Smooth muscle cell of the brain vasculature (primary cell): ENCODE measurements around the gene NDUFA3.

Experiments used
- DNase-seq: peaks from one replicate; pipeline ENCODE4 v3.0.0-alpha.2; 2012; ENCODE audit warnings: low read depth, low spot score

Gene NDUFA3

DNA sequence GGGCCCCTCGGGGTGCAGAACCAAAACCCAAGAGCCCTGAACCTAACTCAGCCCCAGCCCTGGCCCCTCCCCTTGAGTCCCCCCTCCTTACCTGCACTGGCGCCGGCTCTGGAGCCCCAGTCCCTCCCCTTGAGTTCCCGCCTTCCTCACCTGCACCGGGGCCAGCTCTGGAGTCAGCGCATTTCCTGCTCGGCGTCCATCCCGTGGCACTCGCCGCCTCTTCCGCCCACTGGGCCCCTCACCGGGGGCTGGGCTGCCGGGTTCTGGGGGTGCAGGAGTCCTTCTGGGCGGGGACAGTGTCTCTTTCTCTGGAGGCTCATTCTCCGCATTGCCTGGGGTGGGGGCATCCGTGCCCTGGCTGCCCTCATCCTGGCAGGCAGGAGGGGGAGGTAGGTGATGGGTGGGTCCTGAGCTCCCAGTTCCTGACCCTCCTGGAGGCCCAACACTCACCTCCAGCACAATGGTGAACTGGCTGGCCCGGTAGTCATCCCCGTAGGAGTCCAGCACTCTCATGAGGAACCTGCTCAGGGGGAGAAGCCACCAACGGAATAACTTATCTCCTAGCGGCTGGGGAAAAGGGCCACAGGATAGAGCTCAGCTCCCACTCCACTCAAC lies 5.3 kb downstream of the NDUFA3 start:
- DNase-seq, result no peak

DNA sequence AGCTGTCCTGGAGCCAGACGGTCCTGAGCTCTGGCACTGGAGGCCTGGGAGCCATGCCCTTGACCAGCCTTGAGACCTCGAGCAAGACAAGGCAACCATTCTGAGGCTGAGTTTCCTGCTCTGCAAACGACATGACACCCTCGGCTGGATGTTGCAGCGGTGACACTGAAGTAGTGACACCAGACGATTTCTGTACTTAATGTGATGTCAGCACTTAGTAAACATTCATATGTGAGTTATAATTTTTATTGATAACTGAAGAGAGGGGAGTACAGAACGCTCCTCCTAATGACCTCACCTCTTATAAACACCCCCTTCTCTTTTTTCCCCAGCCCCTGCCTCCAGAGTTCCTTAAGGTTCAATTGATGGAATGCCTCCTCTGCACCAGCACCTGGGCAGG lies 5.8 kb downstream of the NDUFA3 start:
- no peak for DNase-seq

DNA sequence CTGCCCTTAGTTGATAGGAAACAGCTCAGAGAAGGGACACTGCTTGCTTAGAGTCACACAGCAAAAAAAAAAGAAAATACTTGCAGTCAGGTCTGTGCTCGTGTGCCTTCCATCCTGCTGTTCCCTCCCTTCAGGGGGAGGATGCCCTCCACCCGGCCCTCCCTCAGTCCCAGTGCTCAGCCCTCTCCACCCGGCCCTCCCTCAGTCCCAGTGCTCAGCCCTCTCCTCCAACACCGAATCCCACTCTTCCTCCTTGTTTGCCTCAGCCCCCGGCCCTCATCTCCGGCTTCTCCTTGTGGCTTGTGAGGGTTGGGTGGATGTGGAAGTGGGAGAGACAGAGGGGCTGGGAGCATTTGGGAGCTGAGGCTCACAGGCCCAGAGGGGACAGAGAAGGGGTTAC lies 7.0 kb downstream of the NDUFA3 start:
- DNase-seq, result no peak

DNA sequence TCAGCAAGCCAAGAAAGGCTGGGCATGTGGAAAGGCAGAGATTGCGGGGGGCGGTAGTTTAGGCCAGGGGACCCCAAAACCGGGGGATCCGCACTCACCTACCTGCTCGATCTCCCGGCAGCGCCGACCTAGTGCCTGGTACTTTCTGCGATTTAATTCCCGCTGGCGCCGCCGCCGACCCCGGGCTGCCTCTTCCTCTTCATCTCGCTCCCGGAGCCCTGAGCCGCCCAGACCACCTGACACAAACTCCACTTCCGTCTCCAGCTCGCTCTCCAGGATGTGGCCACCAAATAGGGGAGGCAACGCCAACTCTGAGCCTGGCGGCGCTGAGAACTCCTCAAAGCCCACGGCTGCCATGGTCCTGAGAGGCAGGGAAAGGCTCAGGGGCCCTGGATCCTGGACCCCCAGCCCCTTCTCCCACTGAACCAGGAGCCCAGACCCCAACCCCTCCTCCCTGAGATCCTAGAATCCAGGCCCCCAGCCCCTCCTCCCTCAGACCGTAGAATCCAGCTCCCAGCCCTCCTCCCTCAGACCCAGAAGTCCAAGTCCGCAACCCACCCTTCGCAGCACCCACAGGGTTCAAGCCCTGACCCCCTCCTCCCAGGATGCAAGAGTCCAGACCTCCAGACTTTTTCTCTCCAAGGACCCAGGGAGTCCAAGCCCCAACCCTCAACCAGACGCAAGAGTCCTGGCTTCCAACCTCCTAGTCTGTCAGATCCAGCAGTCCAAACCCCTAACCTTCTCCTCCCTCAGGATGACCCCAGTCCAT lies 11.9 kb downstream of the NDUFA3 start:
- DNase-seq, result no peak

DNA sequence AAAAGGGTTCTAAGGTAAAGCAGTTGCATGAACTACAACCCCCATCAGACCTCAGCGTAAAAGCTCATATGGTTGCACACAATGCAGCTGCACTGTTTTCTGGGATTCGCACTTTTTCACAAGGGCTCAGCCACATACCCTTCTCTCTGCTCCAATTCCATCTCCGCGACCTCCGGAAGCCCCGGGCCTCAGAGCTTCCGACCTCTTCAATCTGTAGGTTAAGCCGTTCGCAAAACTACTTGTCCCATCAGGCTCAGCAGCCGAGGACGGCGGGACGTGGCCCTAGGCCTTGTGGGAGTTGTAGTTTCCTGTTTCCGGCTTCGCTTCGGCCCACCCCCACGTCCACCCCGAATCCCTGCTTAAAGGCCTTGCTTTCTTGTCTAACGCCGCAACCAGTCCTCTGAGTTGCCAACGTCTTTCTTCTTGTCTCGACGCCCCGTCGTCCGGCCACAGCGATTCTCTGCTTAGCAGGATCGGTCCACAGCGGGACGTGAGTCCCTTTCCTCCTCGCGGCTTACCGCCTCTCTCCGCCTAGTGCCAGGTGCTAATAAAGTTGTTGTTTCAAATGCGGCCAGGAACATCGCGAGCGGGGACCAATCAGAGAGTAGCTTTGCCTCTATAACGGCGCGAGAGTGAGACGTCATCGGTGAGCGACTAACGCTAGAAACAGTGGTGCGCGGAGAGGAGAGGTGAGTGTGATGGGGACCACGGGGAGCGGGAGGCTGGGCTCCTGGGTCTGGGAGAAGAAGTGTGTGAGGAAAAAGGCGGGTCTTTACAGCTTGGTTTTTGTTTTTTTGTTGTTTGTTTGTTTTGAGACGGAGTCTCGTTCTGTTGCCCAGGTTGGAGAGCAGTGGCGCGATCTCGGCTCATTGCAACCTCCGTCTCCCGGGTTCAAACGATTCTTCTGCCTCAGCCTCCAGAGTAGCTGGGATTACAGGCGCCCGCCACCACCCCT lies 12.7 kb downstream of the NDUFA3 start, which contains the start of the genes PRPF31 and TFPT:
PRPF31 (plus strand) TSS at position 646 of the 955 bp plus-strand sequence. CDS start 2,525 bp downstream, outside the sequence.
TFPT (minus strand) TSS at position 549 of the 955 bp plus-strand sequence; CDS start at position 161, 388 bp downstream.
- DNase-seq, result peak; percentile 97

DNA sequence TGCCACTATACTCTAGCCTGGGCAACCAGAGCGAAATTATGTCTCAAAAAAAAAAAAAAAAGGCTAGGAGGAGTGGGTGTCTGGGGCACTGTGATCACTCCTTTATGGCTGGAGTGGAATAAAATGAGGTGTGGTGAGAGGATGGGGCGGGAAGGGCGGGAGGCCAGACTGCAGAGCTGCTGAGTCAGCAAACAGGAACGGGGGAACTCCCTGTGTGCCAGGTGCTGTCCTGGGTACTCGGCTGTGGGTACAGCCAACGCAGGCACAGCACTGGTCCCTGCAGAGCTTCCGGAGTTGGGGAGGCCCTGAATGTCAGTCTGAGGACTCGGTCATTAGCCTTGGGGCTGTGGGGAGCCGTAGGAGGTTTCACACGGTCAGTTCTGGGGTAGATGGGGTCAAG lies 18.6 kb downstream of the NDUFA3 start:
- DNase-seq, result no peak

DNA sequence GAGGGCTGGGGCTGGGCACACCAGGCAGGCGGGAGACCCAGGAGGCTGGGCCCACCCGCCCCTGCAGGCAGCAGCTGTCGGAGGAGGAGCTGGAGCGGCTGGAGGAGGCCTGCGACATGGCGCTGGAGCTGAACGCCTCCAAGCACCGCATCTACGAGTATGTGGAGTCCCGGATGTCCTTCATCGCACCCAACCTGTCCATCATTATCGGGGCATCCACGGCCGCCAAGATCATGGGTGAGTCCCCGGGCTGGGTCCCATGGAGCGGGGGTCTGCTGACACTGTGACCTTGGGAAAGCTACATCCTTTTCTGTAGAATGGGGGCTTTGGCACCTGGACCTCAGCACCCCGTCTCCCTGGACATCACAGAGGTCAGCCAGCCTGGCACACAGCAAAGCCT lies 21.0 kb downstream of the NDUFA3 start:
- DNase-seq, result no peak

DNA sequence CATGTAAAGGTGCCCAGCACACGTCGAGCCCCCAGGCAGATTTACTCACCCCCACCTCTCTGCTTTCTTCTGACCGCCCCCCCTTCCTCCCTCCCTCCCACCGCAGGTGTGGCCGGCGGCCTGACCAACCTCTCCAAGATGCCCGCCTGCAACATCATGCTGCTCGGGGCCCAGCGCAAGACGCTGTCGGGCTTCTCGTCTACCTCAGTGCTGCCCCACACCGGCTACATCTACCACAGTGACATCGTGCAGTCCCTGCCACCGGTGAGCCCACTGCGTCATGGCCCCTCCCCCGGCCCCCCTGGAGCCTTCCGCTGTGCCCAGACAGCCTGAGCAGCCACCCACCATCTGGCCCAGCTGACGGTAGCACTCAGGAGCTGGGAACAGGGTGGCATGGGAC lies 21.7 kb downstream of the NDUFA3 start:
- no peak for DNase-seq

DNA sequence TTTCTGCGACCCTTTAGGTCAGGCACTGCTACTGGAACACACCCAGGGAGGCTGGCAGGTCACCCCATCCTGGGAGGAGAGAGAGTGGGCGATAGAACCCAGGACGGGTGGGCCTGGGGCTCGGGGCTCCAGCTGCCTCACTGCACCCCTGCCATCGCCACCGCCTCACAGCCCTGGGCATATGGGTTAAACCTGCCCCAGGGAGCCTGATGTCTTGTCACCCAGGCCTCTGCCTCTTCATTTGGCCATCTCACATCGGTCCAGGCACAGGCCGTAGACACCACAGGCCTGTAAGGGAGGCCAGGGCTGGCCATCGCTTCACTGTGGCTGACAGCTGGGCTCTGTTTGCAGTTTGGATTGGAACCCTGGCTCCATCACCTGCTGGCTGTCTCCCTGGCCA lies 23.1 kb downstream of the NDUFA3 start:
- DNase-seq, result no peak

DNA sequence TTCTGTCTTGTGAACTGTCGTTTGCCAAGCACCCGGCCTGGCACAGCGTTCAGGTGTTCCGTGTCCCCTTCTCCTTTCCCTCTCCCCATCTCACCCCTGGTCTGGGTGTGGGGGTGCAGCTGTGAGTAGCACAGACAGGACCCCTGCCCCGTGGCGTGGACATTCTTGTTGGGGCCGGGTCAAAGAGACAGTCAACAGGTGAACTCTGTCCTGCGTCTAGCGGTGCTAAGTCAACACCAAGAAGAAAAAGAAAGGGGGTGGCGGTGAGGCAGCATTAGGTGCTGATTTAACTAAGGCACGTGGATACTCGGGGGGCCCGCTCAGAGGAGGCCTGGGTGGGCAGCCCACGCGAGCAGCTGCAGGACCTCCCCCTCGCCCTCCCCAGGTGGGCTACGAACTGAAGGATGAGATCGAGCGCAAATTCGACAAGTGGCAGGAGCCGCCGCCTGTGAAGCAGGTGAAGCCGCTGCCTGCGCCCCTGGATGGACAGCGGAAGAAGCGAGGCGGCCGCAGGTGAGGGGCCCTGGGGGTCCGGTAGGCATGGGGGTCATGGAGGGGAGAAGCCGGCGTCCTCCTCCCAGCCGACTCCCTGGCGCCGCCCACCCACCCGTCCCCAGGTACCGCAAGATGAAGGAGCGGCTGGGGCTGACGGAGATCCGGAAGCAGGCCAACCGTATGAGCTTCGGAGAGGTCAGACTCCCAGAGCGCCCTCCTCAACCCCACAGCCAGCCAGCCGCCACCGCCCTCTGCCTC lies 25.2 kb downstream of the NDUFA3 start:
- no peak for DNase-seq

DNA sequence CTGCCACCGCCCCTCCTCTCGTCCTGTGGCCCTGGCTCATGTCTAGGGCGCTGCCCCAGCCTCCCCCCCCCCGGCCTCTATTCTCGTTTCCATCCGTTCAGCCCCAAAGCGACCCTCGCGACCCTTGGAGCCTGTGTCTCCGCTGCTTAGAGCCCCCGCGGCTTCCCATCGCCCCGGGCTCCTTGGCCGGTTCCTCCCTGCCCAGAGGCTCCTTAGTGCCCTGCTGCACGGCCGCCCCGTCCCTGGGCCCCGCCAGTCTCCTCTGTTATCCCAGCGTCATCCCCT lies 25.7 kb downstream of the NDUFA3 start:
- no peak for DNase-seq

DNA sequence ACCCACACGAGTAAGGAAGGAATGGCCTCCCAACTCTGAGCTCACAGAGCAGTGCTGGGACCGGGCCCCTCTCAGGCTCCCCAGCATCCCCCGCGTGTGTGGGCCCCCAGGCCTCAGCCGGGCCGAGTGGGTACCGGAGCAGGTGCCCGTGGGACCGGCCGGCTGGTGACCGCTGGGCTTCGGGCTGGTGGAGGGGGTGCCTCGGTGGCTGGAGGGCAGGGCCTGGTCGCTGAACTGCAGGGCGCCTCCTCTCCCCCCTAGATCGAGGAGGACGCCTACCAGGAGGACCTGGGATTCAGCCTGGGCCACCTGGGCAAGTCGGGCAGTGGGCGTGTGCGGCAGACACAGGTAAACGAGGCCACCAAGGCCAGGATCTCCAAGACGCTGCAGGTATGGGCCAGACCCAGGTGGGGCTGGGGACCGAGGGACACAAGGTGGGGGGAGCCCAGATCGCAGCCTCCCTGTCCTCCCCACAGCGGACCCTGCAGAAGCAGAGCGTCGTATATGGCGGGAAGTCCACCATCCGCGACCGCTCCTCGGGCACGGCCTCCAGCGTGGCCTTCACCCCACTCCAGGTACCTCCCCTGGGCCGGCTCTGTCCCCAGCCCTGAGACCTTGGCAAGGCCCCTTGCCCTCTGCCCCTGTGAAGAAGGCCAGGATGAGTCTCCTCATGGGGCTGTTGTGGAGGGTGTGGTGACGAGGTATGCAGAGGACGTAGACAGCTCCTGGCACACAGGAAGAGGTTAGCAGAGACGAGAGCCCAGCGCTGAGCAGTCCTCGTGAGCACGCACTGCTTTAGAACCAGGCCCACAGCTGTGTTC lies 26.4 kb downstream of the NDUFA3 start:
- no peak for DNase-seq

DNA sequence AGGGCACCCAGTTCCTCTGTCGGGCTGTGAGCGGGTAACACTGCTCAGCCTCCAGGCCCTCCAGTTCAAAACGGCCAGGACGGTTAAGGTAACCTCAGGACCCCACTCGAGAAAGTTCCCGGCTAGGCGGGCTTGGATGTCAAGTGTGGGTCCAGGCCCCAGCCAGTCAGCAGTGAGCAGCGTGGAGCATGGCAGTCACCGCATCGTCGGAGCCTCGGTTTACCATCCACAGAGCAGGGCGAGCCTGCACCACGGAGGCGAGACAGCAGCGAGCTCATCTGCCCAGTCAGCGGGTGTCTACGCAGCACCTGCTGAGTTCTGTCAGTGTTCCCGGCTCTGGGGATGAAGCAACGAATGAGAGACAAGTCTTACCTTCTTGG lies 27.0 kb downstream of the NDUFA3 start:
- no peak for DNase-seq

DNA sequence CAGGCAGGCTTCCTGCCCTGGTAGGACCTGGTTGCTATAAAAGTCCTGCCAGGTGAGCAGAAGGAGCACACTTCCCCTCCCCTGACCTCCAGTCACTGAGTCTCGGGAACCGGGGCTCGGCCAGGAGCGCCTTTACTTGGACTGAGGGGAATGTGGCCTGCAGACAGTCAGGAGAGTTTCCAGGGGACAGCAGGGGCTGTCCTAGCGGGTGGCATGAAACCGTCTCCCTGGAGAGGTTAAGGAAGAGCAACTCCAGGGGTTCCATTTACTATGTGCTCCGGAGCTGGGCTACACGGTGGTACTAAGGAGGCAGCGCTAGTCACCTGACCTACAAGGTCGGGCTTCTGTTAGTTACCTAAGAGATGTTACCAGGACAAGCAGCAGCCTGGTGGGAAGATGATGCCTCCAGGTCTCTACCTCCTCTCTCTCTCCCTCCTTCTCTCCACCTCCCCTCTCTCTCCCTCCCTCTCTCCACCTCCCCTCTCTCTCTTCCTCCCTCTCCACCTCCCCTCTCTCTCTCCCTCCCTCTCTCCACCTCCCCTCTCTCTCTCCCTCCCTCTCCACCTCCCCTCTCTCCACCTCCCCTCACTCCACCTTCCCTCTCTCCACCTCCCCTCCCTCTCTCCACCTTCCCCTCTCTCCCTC lies 30.8 kb downstream of the NDUFA3 start:
- DNase-seq, result no peak

DNA sequence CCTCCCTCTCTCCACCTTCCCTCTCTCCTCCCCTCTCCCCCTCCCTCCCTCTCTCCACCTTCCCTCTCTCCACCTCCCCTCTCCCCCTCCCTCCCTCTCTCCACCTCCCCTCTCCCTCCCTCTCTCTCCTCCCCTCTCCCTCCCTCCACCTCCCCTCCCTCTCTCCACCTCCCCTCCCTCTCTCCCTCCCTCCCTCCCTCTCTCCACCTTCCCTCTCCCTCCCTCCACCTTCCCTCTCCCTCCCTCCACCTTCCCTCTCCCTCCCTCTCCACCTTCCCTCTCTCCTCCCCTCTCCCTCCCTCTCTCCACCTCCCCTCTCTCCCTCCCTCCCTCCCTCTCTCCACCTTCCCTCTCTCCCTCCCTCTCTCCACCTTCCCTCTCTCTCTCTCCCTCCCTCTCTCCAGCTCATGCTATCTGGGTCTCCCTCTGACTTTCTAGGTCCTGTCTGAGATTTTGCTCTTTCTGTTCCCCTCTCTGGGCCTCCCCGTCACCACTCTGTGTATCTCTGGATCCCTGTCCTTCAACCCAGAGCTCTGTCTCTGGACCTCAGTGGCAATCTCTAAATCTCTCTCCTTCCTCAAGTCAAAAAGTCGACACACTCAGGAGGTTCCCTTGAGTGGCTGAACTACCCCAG lies 31.4 kb downstream of the NDUFA3 start:
- no peak for DNase-seq

DNA sequence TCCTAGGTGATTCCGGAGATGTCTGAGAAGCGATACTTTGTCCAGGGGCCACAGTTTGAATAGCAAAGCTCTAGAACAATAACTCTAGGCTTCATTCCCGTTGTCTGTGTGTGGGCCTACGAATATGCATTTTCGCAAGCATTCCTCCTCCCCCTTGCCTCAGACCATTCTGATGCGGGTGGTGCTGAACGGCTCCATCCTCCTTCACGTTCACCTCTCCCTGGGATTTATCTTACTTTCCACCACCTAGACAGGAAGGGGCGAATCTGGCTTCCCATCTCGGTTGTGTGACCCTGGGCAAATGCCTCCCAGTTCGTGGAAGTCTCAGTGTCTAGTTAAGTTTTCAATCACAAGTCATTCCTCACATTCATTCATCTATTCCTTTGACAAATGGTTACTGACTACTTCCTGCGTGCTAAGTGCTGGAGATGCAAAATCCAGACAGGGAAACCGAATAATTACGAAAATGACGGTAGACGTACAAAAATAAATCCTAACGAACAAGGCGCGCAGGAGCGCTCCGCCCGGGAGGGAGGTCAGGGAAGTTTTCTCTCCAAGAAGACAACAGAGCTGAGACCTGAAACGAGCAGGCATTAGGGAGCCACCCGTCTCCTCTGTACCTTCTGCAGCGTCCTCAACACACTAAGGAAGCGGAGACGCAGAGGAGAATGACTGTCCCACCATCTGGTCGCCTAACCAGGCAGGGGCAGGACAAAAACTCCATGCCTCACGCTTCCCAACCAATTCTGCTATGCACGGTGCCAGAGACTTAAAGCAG lies 33.6 kb downstream of the NDUFA3 start:
- DNase-seq, result no peak

DNA sequence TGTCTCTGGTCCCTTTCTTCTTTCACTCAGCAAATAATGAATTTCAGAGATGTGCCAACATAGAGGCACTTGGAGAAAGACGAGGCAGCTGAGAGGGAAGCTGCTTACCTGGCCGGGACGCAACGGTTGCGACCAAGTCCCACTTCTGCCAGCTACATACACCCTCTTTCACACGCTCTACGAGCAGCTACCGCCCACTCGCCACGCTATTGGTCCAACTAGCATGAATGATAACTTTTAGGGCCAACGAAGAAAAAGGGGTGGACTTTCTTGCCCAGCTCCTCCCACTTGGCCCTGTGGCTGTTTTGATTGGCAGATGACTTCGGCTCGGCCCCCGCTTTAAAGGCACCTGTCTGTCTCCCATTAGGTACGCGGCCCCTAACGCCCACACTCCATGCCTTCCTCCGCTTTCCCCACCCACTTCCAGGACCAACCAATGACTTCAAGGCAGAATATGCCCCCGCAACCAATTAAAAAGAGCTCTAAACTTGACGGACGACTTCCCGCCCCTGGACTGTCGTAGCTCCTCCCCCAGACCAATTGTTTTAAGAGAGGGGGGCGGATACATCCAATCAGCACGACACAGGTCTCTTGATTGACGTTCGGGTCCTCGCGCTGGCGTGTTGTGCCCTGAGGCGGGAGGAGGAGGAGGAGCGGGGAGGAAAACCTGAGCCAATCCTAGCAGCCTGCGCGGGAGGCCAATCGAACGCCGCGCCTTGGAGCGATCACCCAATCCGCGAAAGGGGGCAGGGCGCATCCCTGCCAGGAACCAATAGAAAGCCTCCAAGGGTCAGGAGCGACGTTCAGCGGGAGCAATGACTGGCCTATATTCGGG lies 34.4 kb downstream of the NDUFA3 start:
- peak; percentile 100 for DNase-seq
